HG03442 (cell line): ENCODE data around the gene GORASP2.

Source experiments
- ATAC-seq: cut with Tn5 transposase; IDR thresholded peaks from one replicate; pipeline ENCODE4 v1.9.1; 2021; ENCODE audit warnings: mild to moderate bottlenecking, moderate library complexity; ENCODE audit not compliant: unreplicated experiment

GORASP2 gene

GRCh38 chr2:170963386-170963785, 34.3 kb downstream of the GORASP2 start:
- no peak for ATAC-seq

- ATAC-seq, result no peak
These were observed 36.6 kb downstream of the GORASP2 start for GRCh38 chr2:170965446-170966225.

GRCh38 chr2:170966648-170967396, 37.8 kb downstream of the GORASP2 start:
- ATAC-seq, result no peak

- ATAC-seq, result no peak
These were observed 38.5 kb downstream of the GORASP2 start for GRCh38 chr2:170967553-170967952.

GRCh38 chr2:170968205-170969003, 39.4 kb downstream of the GORASP2 start:
- ATAC-seq, result no peak

- no peak for ATAC-seq
These were observed 40.0 kb downstream of the GORASP2 start for GRCh38 chr2:170969030-170969429.

- ATAC-seq, result no peak
These were observed 40.9 kb downstream of the GORASP2 start for GRCh38 chr2:170969872-170970496.

GRCh38 chr2:170971071-170971470, 42.0 kb downstream of the GORASP2 start:
- ATAC-seq, result no peak

- ATAC-seq, result no peak
These were observed 43.5 kb downstream of the GORASP2 start for GRCh38 chr2:170972296-170973224.

GRCh38 chr2:170973225-170973491, 44.1 kb downstream of the GORASP2 start:
- no peak for ATAC-seq

- ATAC-seq, result peak; percentile 81
These were observed 44.6 kb downstream of the GORASP2 start for GRCh38 chr2:170973492-170974303.

- no peak for ATAC-seq
These were observed 45.4 kb downstream of the GORASP2 start for GRCh38 chr2:170974304-170974993.

GRCh38 chr2:170975127-170975942, 46.3 kb downstream of the GORASP2 start:
- ATAC-seq, result no peak

GRCh38 chr2:170975943-170976270, 46.9 kb downstream of the GORASP2 start:
- ATAC-seq, result no peak

- no peak for ATAC-seq
These were observed 55.0 kb downstream of the GORASP2 start for GRCh38 chr2:170984079-170984478.

GRCh38 chr2:170985407-170985806, 56.4 kb downstream of the GORASP2 start:
- no peak for ATAC-seq

GRCh38 chr2:170986566-170987258, 57.7 kb downstream of the GORASP2 start:
- ATAC-seq, result no peak
